Right cardiac atrium (tissue), 5 donors: ENCODE measurements around the gene CEL. TPM values are rescaled to one million over a fixed set of nuclear protein-coding genes. Genes with fewer than 3 reads are reported as not detected.
"Not testable (repeated sequence)": the region's sequence is repeated elsewhere in the genome, so short reads cannot be mapped to it uniquely, and the experiment has no call there.

ENCODE experiments used
- ATAC-seq, 2 donors: fragments of 200-7000 bp; cut with Tn5 transposase; one replicate each; pipeline versions ENCODE4 v1.8.0 to v1.9.1; 2020; ENCODE audit warnings: moderate library complexity in 2 of 2, mild to moderate bottlenecking in 1 of 2
- DNase-seq, 3 donors: peaks; one replicate each; pipeline ENCODE4 v3.0.0-alpha.2; 2020
- H3K27ac ChIP-seq: one replicate; pipeline ENCODE4 v1.5.1; 2013; ENCODE audit warnings: mild to moderate bottlenecking, low read length, control low read depth, moderate library complexity
- H3K27me3 ChIP-seq: one replicate; pipeline ENCODE4 v1.6.1; 2013; ENCODE audit not compliant: control insufficient read depth, insufficient read depth
- H3K4me1 ChIP-seq: one replicate; pipeline ENCODE4 v1.6.1; 2013; ENCODE audit warnings: low read length; ENCODE audit not compliant: control insufficient read depth, insufficient read depth
- H3K4me3 ChIP-seq: one replicate; pipeline ENCODE4 v1.5.1; 2013; ENCODE audit warnings: low read length, control low read depth
- H3K9me3 ChIP-seq: one replicate; pipeline ENCODE4 v1.6.1; 2013; ENCODE audit warnings: low read length; ENCODE audit not compliant: control insufficient read depth
- WGBS: extraction: QIAGEN DNeasy Blood & Tissue Kit; methylation state at CpG from one replicate; pipeline ENCODE4 v1.1.7; 2013; 5-methylcytosine and 5-hydroxymethylcytosine counted together
- intact Hi-C, 4 donors: fragments of 100-400 bp; cut with DNase I; formaldehyde crosslinking; loops; one replicate each; pipeline versions ENCODE4 v1.11.0 to v1.14.0; 2022 to 2023
- polyA plus RNA-seq: library from polyadenylated mRNA; stranded (reverse); fragments of 200-250 nt; gene quantifications from one replicate; pipeline ENCODE4 v1.2.3, GENCODE V29; 2013
- total RNA-seq, 4 donors: library from RNA; stranded (reverse); fragmentation: NEBNext Ultra II Directional; extraction: Animal tissue kit (Norgen Biotek cat#: 25700); gene quantifications; one replicate each; pipeline ENCODE4 v1.2.1, GENCODE V29; 2021
- donor health status: healthy with polysubstance abuse.
- donor health status: DM: no; HTN: yes; CAD: no.
- donor health status: DM: no; HTN: no; CAD: no.
- donor health status: DM: no; HTN: yes; CAD: no; lungs with severe emphysema.
- donor health status: DM: yes; HTN: yes; CAD: no.

CEL gene
- total and polyA plus RNA-seq, 5 donors = 2.8 to 9.7 (median 4.0) TPM

GRCh38 chr9:133063500-133064231, 1.9 kb downstream of the CEL start:
- 82% methylated on average over 14 of the region's 14 CpGs for WGBS

GRCh38 chr9:133064241-133065069, 2.7 kb downstream of the CEL start:
- ATAC-seq = no peak
- H3K9me3 ChIP-seq = no peaks in the 10 kb centered on the region
- no peak overlapping the region for H3K4me3 ChIP-seq
- peaks cover 3% of the 10 kb centered on the region for H3K4me1 ChIP-seq
- DNase-seq = no peak
- intact Hi-C loops = no loop called here
- H3K27ac ChIP-seq = no peak overlapping the region
- H3K27me3 ChIP-seq = no peaks in the 10 kb centered on the region
- WGBS = 94% methylated on average over 30 of the region's 30 CpGs

More at GRCh38 chr9:133063500-133064231, 1.9 kb downstream of the CEL start:
- no peak overlapping the region for H3K27ac ChIP-seq
- H3K27me3 ChIP-seq = no peaks in the 10 kb centered on the region
- ATAC-seq = no peak
- DNase-seq = no peak
- intact Hi-C loops = no loop called here
- no peaks in the 10 kb centered on the region for H3K9me3 ChIP-seq
- H3K4me3 ChIP-seq = no peak overlapping the region
- H3K4me1 ChIP-seq = peaks cover 3% of the 10 kb centered on the region

- WGBS = 96% methylated on average over 17 of the region's 17 CpGs
- DNase-seq (peak in 1 of 3 donors; percentile 59), ATAC-seq (no peak)
- Histone ChIP-seq H3K9me3 (no peaks in the 10 kb centered on the region), H3K4me1 (no peaks in the 10 kb centered on the region), H3K4me3 (no peak overlapping the region), H3K27me3 (no peaks in the 10 kb centered on the region), H3K27ac (no peak overlapping the region)
- intact Hi-C loops = no loop called here
Observed at GRCh38 chr9:133065070-133065388, 3.2 kb downstream of the CEL start.

GRCh38 chr9:133066181-133066983, 4.6 kb downstream of the CEL start:
- Histone ChIP-seq H3K27me3 (no peaks in the 10 kb centered on the region), H3K4me1 (no peaks in the 10 kb centered on the region), H3K4me3 (no peak overlapping the region), H3K27ac (no peak overlapping the region), H3K9me3 (no peaks in the 10 kb centered on the region)
- ATAC-seq = no peak
- WGBS = 94% methylated on average over 25 of the region's 25 CpGs
- no peak for DNase-seq
- intact Hi-C loops = no loop called here

GRCh38 chr9:133067006-133067405, 5.2 kb downstream of the CEL start:
- H3K4me3 ChIP-seq = no peak overlapping the region
- intact Hi-C loops = no loop called here
- 91% methylated on average over 11 of the region's 11 CpGs for WGBS
- H3K27ac ChIP-seq = no peak overlapping the region
- no peaks in the 10 kb centered on the region for H3K9me3 ChIP-seq
- DNase-seq = peak in 1 of 3 donors; percentile 48
- H3K27me3 ChIP-seq = no peaks in the 10 kb centered on the region
- no peaks in the 10 kb centered on the region for H3K4me1 ChIP-seq
- ATAC-seq = no peak

GRCh38 chr9:133067813-133068212, 6.0 kb downstream of the CEL start:
- ATAC-seq (no peak), DNase-seq (no peak)
- no peaks in the 10 kb centered on the region for H3K27me3 ChIP-seq
- no peak overlapping the region for H3K27ac ChIP-seq
- H3K4me1 ChIP-seq = no peaks in the 10 kb centered on the region
- no peak overlapping the region for H3K4me3 ChIP-seq
- no peaks in the 10 kb centered on the region for H3K9me3 ChIP-seq
- 81% methylated on average over 11 of the region's 11 CpGs for WGBS
- intact Hi-C loops = no loop called here

- H3K4me3 ChIP-seq, DNase-seq, H3K27ac ChIP-seq, intact Hi-C loops, ATAC-seq, H3K4me1 ChIP-seq, H3K9me3 ChIP-seq, H3K27me3 ChIP-seq: not testable (repeated sequence)
- 100% methylated on average over 2 of the region's 15 CpGs for WGBS
Observed at GRCh38 chr9:133068431-133068830, 6.7 kb downstream of the CEL start.

GRCh38 chr9:133070500-133070961, 8.8 kb downstream of the CEL start:
- DNase-seq (peak in 1 of 3 donors; percentile 18), ATAC-seq (peak in 1 of 2 donors; percentile 14)
- H3K9me3 ChIP-seq = not testable (repeated sequence)

GRCh38 chr9:133070985-133071384, 9.2 kb downstream of the CEL start:
- WGBS = 92% methylated on average over 24 of the region's 31 CpGs
- ATAC-seq, H3K27me3 ChIP-seq, H3K4me1 ChIP-seq, H3K9me3 ChIP-seq, DNase-seq, H3K4me3 ChIP-seq, intact Hi-C loops, H3K27ac ChIP-seq: not testable (repeated sequence)

More at GRCh38 chr9:133070500-133070961, 8.8 kb downstream of the CEL start:
- H3K4me1 ChIP-seq, H3K4me3 ChIP-seq, H3K27me3 ChIP-seq, H3K27ac ChIP-seq, intact Hi-C loops: not testable (repeated sequence)
- 92% methylated on average over 17 of the region's 17 CpGs for WGBS

- no peak for DNase-seq
Observed at GRCh38 chr9:133071484-133072150, 9.8 kb downstream of the CEL start.

More at GRCh38 chr9:133071484-133072150, 9.8 kb downstream of the CEL start:
- no peak for ATAC-seq
- H3K27ac ChIP-seq = no peak overlapping the region
- no peaks in the 10 kb centered on the region for H3K4me1 ChIP-seq
- H3K4me3 ChIP-seq = no peak overlapping the region
- no peaks in the 10 kb centered on the region for H3K9me3 ChIP-seq
- 87% methylated on average over 33 of the region's 33 CpGs for WGBS
- intact Hi-C loops = no loop called here
- no peaks in the 10 kb centered on the region for H3K27me3 ChIP-seq
